Neural progenitor cell (in vitro differentiated cells): ENCODE results near the gene TMEM234. TPM values are rescaled to one million over a fixed set of nuclear protein-coding genes. Genes with fewer than 3 reads are reported as not detected.

Source experiments
- small RNA-seq: library from RNA; depleted of rRNA; stranded (forward); fragments of <200 nt; gene quantifications from one replicate; pipeline ENCODE3, GENCODE V24; 2015
- total RNA-seq: library from RNA; depleted of rRNA; stranded (reverse); fragments of >200 nt; gene quantifications from 2 replicates; pipeline ENCODE4 v1.2.3, GENCODE V29; 2015; ENCODE audit warnings: low replicate concordance

Gene TMEM234
- total RNA-seq, 1 donor from 2014 or later: 6.0 TPM

Small RNA genes within 50 kb of the gene (small RNA-seq; reads per million reads assigned to genes)
- gene RF00017: not detected

Other genes starting within 250 kb of the TMEM234 start
- gene KHDRBS1, start 208.5 kb downstream of the TMEM234 start, total RNA-seq: 159 and 201 TPM in 2 replicates
- gene TMEM39B, start 149.4 kb downstream of the TMEM234 start, total RNA-seq: 2.3 and 11.7 TPM in 2 replicates
- 58.5 and 69.3 TPM in 2 replicates for gene KPNA6, start 114.3 kb downstream of the TMEM234 start, total RNA-seq
- 37.2 and 51.0 TPM in 2 replicates for gene TXLNA, start 42.7 kb downstream of the TMEM234 start, total RNA-seq
- 6.5 and 16.4 TPM in 2 replicates for gene CCDC28B, start 21.8 kb downstream of the TMEM234 start, total RNA-seq
- 5.6 and 5.8 TPM in 2 replicates for gene IQCC, start 16.7 kb downstream of the TMEM234 start, total RNA-seq
- not detected in 2 replicates for gene DCDC2B, start 13.3 kb downstream of the TMEM234 start, total RNA-seq
- gene EIF3I, start 54 bp upstream of the TMEM234 start, total RNA-seq: 204 and 220 TPM in 2 replicates
- gene FAM167B, start 24.9 kb upstream of the TMEM234 start, total RNA-seq: 0.17 and 5.3 TPM in 2 replicates
- 0.32 and 0.77 TPM in 2 replicates for gene LCK, start 28.9 kb upstream of the TMEM234 start, total RNA-seq
- gene HDAC1, start 69.7 kb upstream of the TMEM234 start, total RNA-seq: 129 and 145 TPM in 2 replicates
- 258 and 542 TPM in 2 replicates for gene MARCKSL1, start 113.9 kb upstream of the TMEM234 start, total RNA-seq
- gene FAM229A, start 140.1 kb upstream of the TMEM234 start, total RNA-seq: 3.8 and 7.6 TPM in 2 replicates
- not detected in 2 replicates for gene TSSK3, start 140.2 kb upstream of the TMEM234 start, total RNA-seq
- gene BSDC1, start 172.1 kb upstream of the TMEM234 start, total RNA-seq: 47.5 and 67.4 TPM in 2 replicates
- gene ZBTB8B, start 242.7 kb upstream of the TMEM234 start, total RNA-seq: 4.2 and 5.6 TPM in 2 replicates